Measurements from ENCODE around the gene SP4. TPM values are rescaled to one million over a fixed set of nuclear protein-coding genes. Genes with fewer than 3 reads are reported as not detected.
A peak's percentile ranks its signal among the peaks of the same experiment; 100 is the strongest.

Gene SP4
- 4.6 and 4.7 TPM in 2 replicates for total RNA-seq (2014; rRNA removed; shearing (Covaris generic); ENCODE audit: low replicate concordance)

GRCh38 chr7:21427871-21428658 lies at the start of gene SP4:
SP4 (plus strand) TSS chr7:21428083; CDS start chr7:21428252, 169 bp downstream.
- Histone ChIP-seq H3K4me3 (peak within 1 kb of the TSS; percentile 87), H3K36me3 (no peaks in the 10 kb centered on the region), H3K9me3 (no peaks in the 10 kb centered on the region), H3K27me3 (no peaks in the 10 kb centered on the region)
- DNase-seq, result peak; percentile 94

GRCh38 chr7:21383227-21384220 lies 44.4 kb upstream of the SP4 start:
- H3K36me3 ChIP-seq, result no peaks in the 10 kb centered on the region
- no peak overlapping the region for H3K4me3 ChIP-seq
- DNase-seq, result no peak
- no peaks in the 10 kb centered on the region for H3K9me3 ChIP-seq
- H3K27me3 ChIP-seq, result no peaks in the 10 kb centered on the region

- H3K9me3 ChIP-seq, result no peaks in the 10 kb centered on the region
- H3K4me3 ChIP-seq, result no peak overlapping the region
- no peaks in the 10 kb centered on the region for H3K36me3 ChIP-seq
- no peak for DNase-seq
- H3K27me3 ChIP-seq, result peaks cover 4% of the 10 kb centered on the region; the same call in 1 of the 2 replicates
Observed at GRCh38 chr7:21393937-21394336, 33.9 kb upstream of the SP4 start.

GRCh38 chr7:21401944-21402343 lies 25.9 kb upstream of the SP4 start:
- H3K27me3 ChIP-seq, result no peaks in the 10 kb centered on the region
- no peaks in the 10 kb centered on the region for H3K36me3 ChIP-seq
- DNase-seq, result no peak

GRCh38 chr7:21407796-21408480 lies 19.9 kb upstream of the SP4 start:
- Histone ChIP-seq H3K27me3 (no peaks in the 10 kb centered on the region), H3K4me3 (no peak overlapping the region), H3K9me3 (no peaks in the 10 kb centered on the region), H3K36me3 (no peaks in the 10 kb centered on the region)
- DNase-seq, result no peak

More at GRCh38 chr7:21401944-21402343, 25.9 kb upstream of the SP4 start:
- Histone ChIP-seq H3K4me3 (no peak overlapping the region), H3K9me3 (no peaks in the 10 kb centered on the region)

- no peaks in the 10 kb centered on the region for H3K36me3 ChIP-seq
- no peaks in the 10 kb centered on the region for H3K9me3 ChIP-seq
- H3K27me3 ChIP-seq, result no peaks in the 10 kb centered on the region
- DNase-seq, result no peak
- no peak overlapping the region for H3K4me3 ChIP-seq
Observed at GRCh38 chr7:21408481-21408820, 19.4 kb upstream of the SP4 start.

- H3K4me3 ChIP-seq, result no peak overlapping the region
- no peaks in the 10 kb centered on the region for H3K9me3 ChIP-seq
- DNase-seq, result no peak
- H3K27me3 ChIP-seq, result no peaks in the 10 kb centered on the region
- no peaks in the 10 kb centered on the region for H3K36me3 ChIP-seq
Observed at GRCh38 chr7:21412410-21412851, 15.5 kb upstream of the SP4 start.

- Histone ChIP-seq H3K9me3 (no peaks in the 10 kb centered on the region), H3K4me3 (no peak overlapping the region), H3K36me3 (no peaks in the 10 kb centered on the region), H3K27me3 (no peaks in the 10 kb centered on the region)
- no peak for DNase-seq
Observed at GRCh38 chr7:21412957-21413356, 14.9 kb upstream of the SP4 start.

GRCh38 chr7:21413502-21413901 lies 14.4 kb upstream of the SP4 start:
- Histone ChIP-seq H3K4me3 (no peak overlapping the region), H3K9me3 (no peaks in the 10 kb centered on the region), H3K27me3 (no peaks in the 10 kb centered on the region), H3K36me3 (no peaks in the 10 kb centered on the region)
- no peak for DNase-seq

- no peak for DNase-seq
Observed at GRCh38 chr7:21414795-21415393, 13.0 kb upstream of the SP4 start.

GRCh38 chr7:21417647-21418046 lies 10.2 kb upstream of the SP4 start:
- Histone ChIP-seq H3K4me3 (no peak overlapping the region), H3K9me3 (no peaks in the 10 kb centered on the region), H3K36me3 (no peaks in the 10 kb centered on the region), H3K27me3 (no peaks in the 10 kb centered on the region)
- DNase-seq, result no peak

More at GRCh38 chr7:21414795-21415393, 13.0 kb upstream of the SP4 start:
- Histone ChIP-seq H3K27me3 (no peaks in the 10 kb centered on the region), H3K9me3 (no peaks in the 10 kb centered on the region), H3K4me3 (no peak overlapping the region), H3K36me3 (no peaks in the 10 kb centered on the region)

GRCh38 chr7:21422751-21423150 lies 5.1 kb upstream of the SP4 start:
- H3K9me3 ChIP-seq, result no peaks in the 10 kb centered on the region
- no peaks in the 10 kb centered on the region for H3K27me3 ChIP-seq
- no peaks in the 10 kb centered on the region for H3K36me3 ChIP-seq
- H3K4me3 ChIP-seq, result no peak overlapping the region
- DNase-seq, result no peak

GRCh38 chr7:21425290-21425689 lies 2.6 kb upstream of the SP4 start:
- no peak for DNase-seq
- Histone ChIP-seq H3K4me3 (no peak overlapping the region), H3K27me3 (no peaks in the 10 kb centered on the region), H3K9me3 (no peaks in the 10 kb centered on the region), H3K36me3 (no peaks in the 10 kb centered on the region)

- Histone ChIP-seq H3K27me3 (no peaks in the 10 kb centered on the region), H3K9me3 (no peaks in the 10 kb centered on the region), H3K4me3 (peak overlapping the region; percentile 87), H3K36me3 (no peaks in the 10 kb centered on the region)
- no peak for DNase-seq
Observed at GRCh38 chr7:21426286-21427181, 1.3 kb upstream of the SP4 start.

GRCh38 chr7:21427182-21427870 lies 557 bp upstream of the SP4 start:
- DNase-seq, result peak; percentile 98
- H3K9me3 ChIP-seq, result no peaks in the 10 kb centered on the region
- peak overlapping the region; percentile 87 for H3K4me3 ChIP-seq
- no peaks in the 10 kb centered on the region for H3K27me3 ChIP-seq
- H3K36me3 ChIP-seq, result no peaks in the 10 kb centered on the region
